Loucy (cell line): ENCODE data around the gene JPH3.

Experiments
- H2AFZ ChIP-seq: fragments of 200-600 bp; sonication (generic); 2 replicates; pipeline ENCODE4 v1.6.0; 2016; ENCODE audit warnings: antibody characterized with exemption, mild to moderate bottlenecking, low read length, moderate library complexity
- H3F3A ChIP-seq: fragments of 200-600 bp; 2 replicates; pipeline ENCODE4 v1.6.0; 2016; ENCODE audit warnings: antibody characterized with exemption, low read depth, mild to moderate bottlenecking
- H3K27me3 ChIP-seq: fragments of 200-600 bp; sonication (generic); 2 replicates; pipeline ENCODE4 v1.6.1; 2014; ENCODE audit warnings: low read length, mild to moderate bottlenecking; ENCODE audit not compliant: insufficient read depth, poor library complexity, severe bottlenecking
- H3K36me3 ChIP-seq: fragments of 200-600 bp; sonication (generic); 2 replicates; pipeline ENCODE4 v1.6.1; 2016; ENCODE audit warnings: low read length; ENCODE audit not compliant: insufficient read depth
- H3K4me1 ChIP-seq: fragments of 200-600 bp; sonication (generic); 2 replicates; pipeline ENCODE4 v1.5.1; 2014; ENCODE audit warnings: low read length, mild to moderate bottlenecking; ENCODE audit not compliant: insufficient read depth, poor library complexity, severe bottlenecking
- H3K4me2 ChIP-seq: fragments of 200-600 bp; sonication (generic); 2 replicates; pipeline ENCODE4 v1.6.0; 2014; ENCODE audit warnings: antibody characterized with exemption, low read length, low read depth, mild to moderate bottlenecking; ENCODE audit not compliant: poor library complexity, severe bottlenecking
- H3K4me3 ChIP-seq: fragments of 200-600 bp; sonication (generic); 2 replicates; pipeline ENCODE4 v1.5.1; 2014; ENCODE audit warnings: low read length, mild to moderate bottlenecking, mixed read lengths; ENCODE audit not compliant: poor library complexity, severe bottlenecking
- H3K79me2 ChIP-seq: fragments of 200-600 bp; sonication (generic); 2 replicates; pipeline ENCODE4 v1.6.1; 2014; ENCODE audit warnings: low read length; ENCODE audit not compliant: insufficient read depth
- H3K9ac ChIP-seq: fragments of 200-600 bp; sonication (generic); 2 replicates; pipeline ENCODE4 v1.6.0; 2014; ENCODE audit warnings: mild to moderate bottlenecking, low read depth, low read length, moderate library complexity; ENCODE audit not compliant: poor library complexity, severe bottlenecking
- H3K9me2 ChIP-seq: fragments of 200-600 bp; sonication (generic); replicated peaks from 2 replicates; pipeline ENCODE4 v1.6.1; 2016; ENCODE audit warnings: low read depth, low read length, mixed read lengths
- H3K9me3 ChIP-seq: fragments of 200-600 bp; sonication (generic); 2 replicates; pipeline ENCODE4 v1.6.1; 2014; ENCODE audit warnings: mild to moderate bottlenecking, antibody characterized with exemption, low read length, low read depth; ENCODE audit not compliant: insufficient read depth
- H4K20me1 ChIP-seq: fragments of 200-600 bp; sonication (generic); 2 replicates; pipeline ENCODE4 v1.6.0; 2014; ENCODE audit warnings: antibody characterized with exemption, low read length, mild to moderate bottlenecking; ENCODE audit not compliant: insufficient read depth, poor library complexity, severe bottlenecking
- CTCF ChIP-seq: fragments of 200-600 bp; sonication (generic); conservative IDR thresholded peaks from 2 replicates; pipeline ENCODE4 v1.5.1; 2014; ENCODE audit warnings: mild to moderate bottlenecking, antibody characterized with exemption, low read length
- EZH2phosphoT487 ChIP-seq: fragments of 200-600 bp; IDR thresholded peaks from 2 replicates; pipeline ENCODE4 v1.6.1; 2018; ENCODE audit warnings: antibody characterized with exemption, mild to moderate bottlenecking, moderate library complexity, borderline replicate concordance

The JPH3 gene

GRCh38 chr16:87634411-87634810, 32.1 kb downstream of the JPH3 start:
- Histone ChIP-seq H3K9me3 (no peaks in the 10 kb centered on the region), H3K79me2 (no peaks in the 10 kb centered on the region), H3K27me3 (no peaks in the 10 kb centered on the region), H3K4me3 (no peak overlapping the region), H4K20me1 (no peaks in the 10 kb centered on the region), H3K4me2 (no peak overlapping the region), H3K4me1 (no peaks in the 10 kb centered on the region), H2AFZ (no peak overlapping the region), H3K9ac (no peak overlapping the region), H3F3A (no peaks in the 10 kb centered on the region), H3K36me3 (no peaks in the 10 kb centered on the region), H3K9me2 (no peaks in the 10 kb centered on the region)
- TF ChIP-seq EZH2phosphoT487 (no peak), CTCF (no peak)

- H3K27me3 ChIP-seq = no peaks in the 10 kb centered on the region
- peak overlapping the region; percentile 70 for H3K4me2 ChIP-seq
- peak overlapping the region; percentile 64 for H3K4me3 ChIP-seq
- no peaks in the 10 kb centered on the region for H3K9me2 ChIP-seq
- H2AFZ ChIP-seq = peak overlapping the region; percentile 86
- H3K9ac ChIP-seq = no peak overlapping the region
- H4K20me1 ChIP-seq = no peaks in the 10 kb centered on the region
- no peaks in the 10 kb centered on the region for H3K9me3 ChIP-seq
- no peaks in the 10 kb centered on the region for H3F3A ChIP-seq
- no peaks in the 10 kb centered on the region for H3K4me1 ChIP-seq
- H3K36me3 ChIP-seq = no peaks in the 10 kb centered on the region
- TF ChIP-seq CTCF = peak; percentile 63
- TF ChIP-seq EZH2phosphoT487 = no peak
- no peaks in the 10 kb centered on the region for H3K79me2 ChIP-seq
Measured at GRCh38 chr16:87635541-87636049, 33.3 kb downstream of the JPH3 start.

GRCh38 chr16:87636050-87636684, 33.9 kb downstream of the JPH3 start:
- no peak overlapping the region for H3K9ac ChIP-seq
- peak overlapping the region; percentile 70 for H3K4me2 ChIP-seq
- H3K9me3 ChIP-seq = no peaks in the 10 kb centered on the region
- TF ChIP-seq CTCF = peak; percentile 48
- TF ChIP-seq EZH2phosphoT487 = no peak
- H3K27me3 ChIP-seq = no peaks in the 10 kb centered on the region
- H2AFZ ChIP-seq = peak overlapping the region; percentile 86
- no peaks in the 10 kb centered on the region for H4K20me1 ChIP-seq
- H3K79me2 ChIP-seq = no peaks in the 10 kb centered on the region
- peak overlapping the region; percentile 64 for H3K4me3 ChIP-seq
- H3K36me3 ChIP-seq = no peaks in the 10 kb centered on the region
- no peaks in the 10 kb centered on the region for H3F3A ChIP-seq
- no peaks in the 10 kb centered on the region for H3K4me1 ChIP-seq
- no peaks in the 10 kb centered on the region for H3K9me2 ChIP-seq
